ENCODE results near the gene TMEM212. TPM values are rescaled to one million over a fixed set of nuclear protein-coding genes. Genes with fewer than 3 reads are reported as not detected.

Gene TMEM212
- total and polyA plus RNA-seq, 4 experiments from 2014 or later: not detected

DNA sequence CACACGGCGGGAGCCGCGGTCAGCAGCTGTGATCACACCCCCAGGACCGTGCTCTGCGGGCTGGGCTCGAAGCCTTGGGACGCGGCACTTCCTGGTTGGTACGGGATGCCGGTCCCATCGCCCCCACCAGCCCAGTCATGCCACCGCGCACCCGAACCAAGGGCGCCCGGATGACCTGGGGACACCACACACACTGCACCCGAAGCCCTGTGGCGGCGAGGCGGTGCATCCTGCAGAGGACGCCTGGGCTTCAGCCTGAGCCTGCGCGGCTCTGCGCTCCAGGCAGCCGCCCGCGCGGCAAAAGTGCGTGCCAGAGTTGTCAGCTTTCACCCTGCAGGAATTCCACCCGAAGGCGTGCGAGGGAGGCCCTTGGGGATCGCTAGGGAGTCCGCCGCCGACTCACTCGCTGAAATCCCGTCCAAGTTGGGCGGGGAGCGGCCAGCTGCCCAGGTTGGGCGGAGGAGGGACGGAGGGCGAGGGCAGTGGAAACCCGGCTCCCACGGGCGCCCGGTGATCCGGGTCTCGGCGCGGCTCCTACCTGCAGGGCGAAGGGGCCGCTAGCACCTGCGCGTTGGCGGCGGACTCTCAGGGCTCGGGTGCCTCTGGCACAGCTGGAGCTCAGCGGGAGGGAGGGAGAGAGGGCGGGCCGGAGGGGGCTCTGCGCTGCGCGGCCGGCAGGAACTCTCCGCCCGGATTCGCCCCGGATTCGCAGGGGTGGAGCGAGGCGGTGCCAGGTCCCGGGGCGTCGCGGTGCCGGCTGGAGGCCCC, 33.1 kb upstream of the TMEM212 start, which contains the start of gene PLD1:
PLD1 (minus strand) TSS at position 623 of the 768 bp plus-strand sequence. CDS start 72,432 bp downstream, outside the sequence.
- peak within 1 kb of the TSS; percentile 32 to 46 for H3K4me3 ChIP-seq (ENCODE audit: low read length in 2 of 2)
- Mint-ChIP-seq H3K4me3 (peak within 1 kb of the TSS; percentile 77 to 90 (median 86)), H3K4me1 (peaks cover 11 to 19% (median 13%) of the 10 kb centered on the region in 4 donors), H3K9me3 (no peaks in the 10 kb centered on the region), H3K27ac (peak within 1 kb of the TSS in 5 of 7 donors; percentile 8 to 65 (median 48)), H3K36me3 (no peaks in the 10 kb centered on the region), H3K27me3 (peaks cover 18 to 23% of the 10 kb centered on the region in 2 donors)
- intact Hi-C loops (cut with micrococcal nuclease): no loop called here
- peaks cover 13% of the 10 kb centered on the region for H3K4me1 ChIP-seq (ENCODE audit: insufficient read depth, low read length)
- ChIA-PET POLR2A (ENCODE audit: partially characterized antibody) (no interaction called here), CTCF (ENCODE audit: partially characterized antibody) (interaction anchor here (1.3 kb wide), 1 partner anchor 24 kb away, joined by 4 read pairs; no protein-coding TSS in a partner anchor)
- no peak within 1 kb of the TSS for H3K27ac ChIP-seq (ENCODE audit: low read depth, low read length)
- no peaks in the 10 kb centered on the region for H3K9me3 ChIP-seq (ENCODE audit: control insufficient read depth in 1 of 2, low read length in 2 of 2)
- H3K36me3 ChIP-seq (ENCODE audit: insufficient read depth, low read length): no peaks in the 10 kb centered on the region
- DNase-seq: peak; percentile 33 to 57 (median 40)
- no peaks in the 10 kb centered on the region for H3K27me3 ChIP-seq (ENCODE audit: insufficient read depth, low read length)

- peaks cover 13% of the 10 kb centered on the region for H3K4me1 ChIP-seq (ENCODE audit: insufficient read depth, low read length)
- no peaks in the 10 kb centered on the region for H3K9me3 Mint-ChIP-seq
- peaks cover 11 to 19% (median 13%) of the 10 kb centered on the region in 4 donors for H3K4me1 Mint-ChIP-seq
- no peaks in the 10 kb centered on the region for H3K36me3 Mint-ChIP-seq
- H3K27me3 ChIP-seq (ENCODE audit: insufficient read depth, low read length): no peaks in the 10 kb centered on the region
- intact Hi-C loops (cut with micrococcal nuclease): no loop called here
- H3K27me3 Mint-ChIP-seq: peaks cover 18 to 23% of the 10 kb centered on the region in 2 donors
- no peak overlapping the region for H3K27ac ChIP-seq (ENCODE audit: low read depth, low read length)
- peak overlapping the region; percentile 77 to 90 (median 78) for H3K4me3 Mint-ChIP-seq
- no peaks in the 10 kb centered on the region for H3K36me3 ChIP-seq (ENCODE audit: insufficient read depth, low read length)
- H3K9me3 ChIP-seq (ENCODE audit: control insufficient read depth in 1 of 2, low read length in 2 of 2): no peaks in the 10 kb centered on the region
- ChIA-PET CTCF (ENCODE audit: partially characterized antibody) (no interaction called here), POLR2A (ENCODE audit: partially characterized antibody) (no interaction called here)
- DNase-seq: no peak
- H3K27ac Mint-ChIP-seq: peak overlapping the region in 2 of 7 donors; percentile 8 to 16
- H3K4me3 ChIP-seq (ENCODE audit: low read length in 2 of 2): peak overlapping the region in 1 of 2 donors; percentile 46
Measured at GRCh38 chr3:171810629-171811294, 32.4 kb upstream of the TMEM212 start.

GRCh38 chr3:171811295-171811912, 31.7 kb upstream of the TMEM212 start:
- Mint-ChIP-seq H3K9me3 (no peaks in the 10 kb centered on the region), H3K4me1 (peaks cover 11 to 19% (median 13%) of the 10 kb centered on the region in 4 donors), H3K4me3 (peak overlapping the region in 6 of 8 donors; percentile 17 to 90 (median 40)), H3K27ac (no peak overlapping the region), H3K36me3 (no peaks in the 10 kb centered on the region), H3K27me3 (peaks cover 19 to 23% of the 10 kb centered on the region in 2 donors)
- Histone ChIP-seq H3K27me3 (ENCODE audit: insufficient read depth, low read length) (no peaks in the 10 kb centered on the region), H3K36me3 (ENCODE audit: insufficient read depth, low read length) (no peaks in the 10 kb centered on the region), H3K4me1 (ENCODE audit: insufficient read depth, low read length) (peaks cover 13% of the 10 kb centered on the region), H3K27ac (ENCODE audit: low read depth, low read length) (no peak overlapping the region), H3K4me3 (ENCODE audit: low read length in 2 of 2) (no peak overlapping the region), H3K9me3 (ENCODE audit: control insufficient read depth in 1 of 2, low read length in 2 of 2) (no peaks in the 10 kb centered on the region)
- CTCF ChIA-PET (ENCODE audit: partially characterized antibody): no interaction called here
- intact Hi-C loops (cut with micrococcal nuclease): no loop called here
- POLR2A ChIA-PET (ENCODE audit: partially characterized antibody): no interaction called here
- DNase-seq: no peak

DNA sequence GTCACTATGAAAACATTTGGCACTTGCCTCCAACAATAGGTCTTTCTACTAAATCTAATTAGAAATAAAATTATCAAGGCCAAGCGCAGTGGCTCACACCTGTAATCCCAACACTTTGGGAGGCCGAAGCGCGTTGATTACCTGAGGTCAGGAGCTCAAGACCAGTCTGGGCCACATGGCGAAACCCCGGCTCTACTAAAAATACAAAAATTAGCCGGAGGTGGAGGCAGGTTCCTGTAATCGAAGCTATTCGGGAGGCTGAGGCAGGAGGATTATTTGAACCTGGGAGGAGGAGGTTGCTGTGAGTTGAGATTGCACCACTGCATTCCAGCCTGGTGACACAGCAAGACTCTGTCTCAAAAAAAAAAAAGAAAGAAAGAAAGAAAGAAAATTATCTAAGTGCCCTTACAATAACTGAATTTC, 31.2 kb upstream of the TMEM212 start:
- no peaks in the 10 kb centered on the region for H3K36me3 Mint-ChIP-seq
- ChIA-PET CTCF (ENCODE audit: partially characterized antibody) (no interaction called here), POLR2A (ENCODE audit: partially characterized antibody) (no interaction called here)
- H3K4me3 ChIP-seq (ENCODE audit: low read length in 2 of 2): no peak overlapping the region
- no peak overlapping the region for H3K27ac ChIP-seq (ENCODE audit: low read depth, low read length)
- H3K4me3 Mint-ChIP-seq: no peak overlapping the region
- H3K27me3 Mint-ChIP-seq: peaks cover 22 to 23% of the 10 kb centered on the region in 2 donors
- no peaks in the 10 kb centered on the region for H3K9me3 Mint-ChIP-seq
- H3K4me1 Mint-ChIP-seq: peaks cover 11 to 19% (median 13%) of the 10 kb centered on the region in 4 donors
- H3K27ac Mint-ChIP-seq: no peak overlapping the region
- H3K9me3 ChIP-seq (ENCODE audit: control insufficient read depth in 1 of 2, low read length in 2 of 2): no peaks in the 10 kb centered on the region
- intact Hi-C loops (cut with micrococcal nuclease): no loop called here
- peaks cover 13% of the 10 kb centered on the region for H3K4me1 ChIP-seq (ENCODE audit: insufficient read depth, low read length)
- no peak for DNase-seq
- no peaks in the 10 kb centered on the region for H3K36me3 ChIP-seq (ENCODE audit: insufficient read depth, low read length)
- no peaks in the 10 kb centered on the region for H3K27me3 ChIP-seq (ENCODE audit: insufficient read depth, low read length)

- intact Hi-C loops (cut with micrococcal nuclease): no loop called here
Measured at GRCh38 chr3:171812811-171813210, 30.3 kb upstream of the TMEM212 start.

DNA sequence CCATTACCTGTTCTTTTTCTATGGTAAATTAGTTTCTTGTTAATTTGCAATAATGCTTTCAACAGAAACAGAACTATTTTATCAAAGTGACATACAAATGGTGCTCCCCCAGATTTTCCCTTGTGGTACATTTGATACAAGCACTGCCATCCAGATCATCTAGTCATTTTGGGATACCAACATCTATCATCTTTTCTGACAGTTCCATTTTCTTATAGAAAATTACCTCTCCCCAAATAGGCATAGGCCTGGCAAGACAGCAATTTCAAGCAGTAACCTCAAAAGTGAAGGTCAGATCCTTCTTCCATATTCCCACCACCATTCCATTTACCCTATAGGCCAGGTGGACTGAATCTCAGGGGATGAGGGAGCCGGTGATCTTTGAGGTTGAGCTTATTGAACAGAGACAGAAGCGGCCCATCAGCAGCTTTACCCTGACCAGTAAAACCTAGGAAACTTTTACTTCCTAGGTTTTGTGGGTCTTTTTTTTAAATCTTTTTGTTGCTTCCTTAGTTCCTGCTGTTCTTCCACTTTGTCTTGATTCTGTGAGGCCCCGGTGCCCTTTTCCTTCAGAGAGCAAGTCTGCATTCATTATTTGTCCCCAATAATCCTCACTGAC, 29.8 kb upstream of the TMEM212 start:
- peaks cover 13% of the 10 kb centered on the region for H3K4me1 ChIP-seq (ENCODE audit: insufficient read depth, low read length)
- no peaks in the 10 kb centered on the region for H3K36me3 ChIP-seq (ENCODE audit: insufficient read depth, low read length)
- intact Hi-C loops (cut with micrococcal nuclease): no loop called here
- ChIA-PET POLR2A (ENCODE audit: partially characterized antibody) (no interaction called here), CTCF (ENCODE audit: partially characterized antibody) (no interaction called here)
- no peak overlapping the region for H3K4me3 Mint-ChIP-seq
- no peak for DNase-seq
- H3K4me3 ChIP-seq (ENCODE audit: low read length in 2 of 2): no peak overlapping the region
- no peak overlapping the region for H3K27ac ChIP-seq (ENCODE audit: low read depth, low read length)
- no peaks in the 10 kb centered on the region for H3K27me3 ChIP-seq (ENCODE audit: insufficient read depth, low read length)
- H3K27me3 Mint-ChIP-seq: peaks cover 20% of the 10 kb centered on the region in 2 donors
- H3K9me3 ChIP-seq (ENCODE audit: control insufficient read depth in 1 of 2, low read length in 2 of 2): no peaks in the 10 kb centered on the region
- H3K4me1 Mint-ChIP-seq: peaks cover 8 to 15% (median 13%) of the 10 kb centered on the region in 4 donors
- no peaks in the 10 kb centered on the region for H3K9me3 Mint-ChIP-seq
- peak overlapping the region in 2 of 7 donors; percentile 0 to 82 for H3K27ac Mint-ChIP-seq
- no peaks in the 10 kb centered on the region for H3K36me3 Mint-ChIP-seq

More at GRCh38 chr3:171812811-171813210, 30.3 kb upstream of the TMEM212 start:
- CTCF ChIA-PET (ENCODE audit: partially characterized antibody): no interaction called here
- Histone ChIP-seq H3K4me1 (ENCODE audit: insufficient read depth, low read length) (peaks cover 13% of the 10 kb centered on the region), H3K27ac (ENCODE audit: low read depth, low read length) (no peak overlapping the region), H3K4me3 (ENCODE audit: low read length in 2 of 2) (no peak overlapping the region), H3K9me3 (ENCODE audit: control insufficient read depth in 1 of 2, low read length in 2 of 2) (no peaks in the 10 kb centered on the region), H3K36me3 (ENCODE audit: insufficient read depth, low read length) (no peaks in the 10 kb centered on the region), H3K27me3 (ENCODE audit: insufficient read depth, low read length) (no peaks in the 10 kb centered on the region)
- Mint-ChIP-seq H3K36me3 (no peaks in the 10 kb centered on the region), H3K4me3 (no peak overlapping the region), H3K9me3 (no peaks in the 10 kb centered on the region), H3K27me3 (peaks cover 21% of the 10 kb centered on the region in 2 donors), H3K4me1 (peaks cover 9 to 17% (median 13%) of the 10 kb centered on the region in 4 donors), H3K27ac (no peak overlapping the region)
- no peak for DNase-seq
- POLR2A ChIA-PET (ENCODE audit: partially characterized antibody): no interaction called here

Measured in CD4-positive, alpha-beta memory T cell (primary cell).